Right ventricle myocardium inferior (tissue), 1 donor: Measurements from ENCODE around the gene ANKRD28. TPM values are rescaled to one million over a fixed set of nuclear protein-coding genes. Genes with fewer than 3 reads are reported as not detected.

ENCODE experiments used
- ATAC-seq: fragments of 200-7000 bp; cut with Tn5 transposase; one replicate; pipeline ENCODE4 v1.9.1; 2020; ENCODE audit warnings: mild to moderate bottlenecking, moderate library complexity
- DNase-seq: peaks from one replicate; pipeline ENCODE4 v3.0.0; 2021; ENCODE audit errors: missing footprints
- intact Hi-C: fragments of 100-400 bp; cut with DNase I; formaldehyde crosslinking; loops from one replicate; pipeline ENCODE4 v1.11.0; 2022
- total RNA-seq: library from RNA; stranded (reverse); fragmentation: NEBNext Ultra II Directional; extraction: Animal tissue kit (Norgen Biotek cat#: 25700); gene quantifications from one replicate; pipeline ENCODE4 v1.2.1, GENCODE V29; 2021
- donor health status: DM: no; HTN: yes; CAD: no; lungs with severe emphysema.

ANKRD28 gene
- total RNA-seq, 1 donor from 2014 or later, result 23.6 TPM

DNA sequence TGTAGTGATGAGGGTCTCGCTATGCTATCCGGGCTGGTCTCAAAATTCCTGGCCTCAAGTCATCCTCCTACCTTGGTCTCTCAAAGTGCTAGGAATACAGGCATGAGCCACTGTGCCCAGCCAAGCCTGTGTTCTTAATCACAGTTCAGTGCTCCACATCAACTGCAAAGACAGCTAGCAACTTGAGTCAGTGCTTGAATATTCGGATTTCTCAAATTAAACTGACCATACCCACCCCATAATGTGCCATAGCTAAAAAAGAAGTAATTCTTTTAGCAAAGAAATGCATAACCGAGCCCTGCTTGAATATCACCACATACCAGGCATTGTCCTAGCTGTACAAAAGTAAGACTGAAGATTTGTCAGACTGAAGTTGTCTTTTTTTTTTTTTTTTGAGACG is 107.0 kb downstream of the ANKRD28 start:
- ATAC-seq (no peak), DNase-seq (no peak)
- intact Hi-C loops, result no loop called here

DNA sequence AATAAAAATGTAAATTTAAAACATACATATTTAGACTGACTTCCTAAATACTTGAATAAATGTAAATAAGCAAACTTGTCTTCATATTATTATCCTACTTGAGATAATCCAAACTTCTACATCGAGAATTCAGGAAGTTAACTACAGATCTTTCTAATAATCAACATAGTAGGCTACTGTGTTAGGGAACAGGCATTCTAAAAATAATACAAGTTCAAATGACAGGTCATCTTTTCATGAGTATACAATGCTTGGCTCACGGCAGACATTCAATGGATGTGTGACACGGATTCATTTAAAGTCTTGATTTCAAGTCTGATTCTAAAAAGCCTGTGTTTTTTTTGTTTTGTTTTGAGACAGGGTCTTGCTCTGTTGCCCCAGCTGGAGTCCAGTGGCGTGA is 107.5 kb downstream of the ANKRD28 start:
- no peak for ATAC-seq
- intact Hi-C loops, result no loop called here
- DNase-seq, result no peak

DNA sequence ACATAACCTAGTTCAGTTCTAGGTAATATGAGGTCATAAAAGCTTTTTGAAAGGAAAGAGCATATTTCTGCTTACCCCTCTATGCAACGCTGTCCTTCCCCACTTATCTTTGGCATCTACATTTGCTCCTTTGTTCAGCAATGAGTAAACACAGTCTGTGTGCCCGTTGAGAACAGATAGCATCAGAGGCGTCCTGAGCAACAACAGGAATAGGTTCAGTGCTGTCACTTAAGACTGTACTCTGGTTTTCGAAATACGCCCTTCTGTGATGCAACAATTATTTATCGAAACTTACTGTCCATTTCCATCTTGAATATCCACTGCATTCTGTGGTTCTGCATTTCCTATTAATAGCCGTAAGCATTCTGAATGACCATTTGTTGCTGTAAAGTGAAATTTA is 111.9 kb downstream of the ANKRD28 start:
- intact Hi-C loops, result no loop called here
- no peak for ATAC-seq
- DNase-seq, result no peak

DNA sequence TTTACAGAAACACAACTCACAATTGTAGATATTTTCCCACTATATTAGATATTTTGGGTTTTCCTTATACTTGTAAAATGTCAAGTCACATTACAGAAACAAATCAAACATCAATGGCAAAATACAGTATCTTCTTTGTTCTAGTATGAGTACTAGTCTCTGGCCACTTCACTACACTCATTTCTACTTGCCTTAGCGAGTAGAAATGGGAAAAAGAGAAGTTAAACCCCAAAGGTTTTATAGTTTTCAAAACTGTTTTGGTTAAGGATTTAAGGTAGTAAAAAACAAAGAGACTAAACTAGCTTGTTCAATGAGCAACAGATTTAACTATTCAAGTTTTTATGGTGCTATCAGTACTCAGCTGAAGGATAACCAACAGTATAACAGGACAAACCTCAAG is 114.5 kb downstream of the ANKRD28 start:
- DNase-seq (no peak), ATAC-seq (no peak)
- intact Hi-C loops, result no loop called here

DNA sequence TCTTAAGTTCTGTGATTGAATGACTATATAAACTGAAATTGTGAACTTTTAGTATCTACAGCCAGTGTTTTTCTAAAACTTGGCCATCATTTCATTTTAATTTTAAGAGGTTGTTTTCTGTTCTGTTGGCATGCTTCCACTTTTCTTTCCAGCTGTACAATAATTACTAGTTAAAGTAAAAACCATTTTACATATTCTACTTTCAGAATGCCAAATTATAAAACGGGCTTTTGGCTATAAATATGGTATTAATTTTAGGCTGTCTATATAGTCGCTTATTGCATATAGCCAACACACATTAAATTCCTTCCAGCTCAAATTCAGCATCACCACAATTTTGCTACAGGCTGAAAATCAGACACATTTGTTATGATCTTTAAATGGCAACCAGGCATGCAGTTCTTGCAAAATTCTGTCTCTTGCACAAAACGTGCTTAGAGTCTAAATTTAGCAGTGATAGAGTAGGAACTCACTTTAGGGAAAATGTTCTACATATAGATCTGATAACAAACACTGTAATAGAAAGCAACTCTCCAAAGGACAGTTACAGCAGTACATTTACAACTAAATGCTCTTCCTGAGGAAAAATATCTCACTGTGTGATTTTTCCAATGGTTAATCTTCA is 115.1 kb downstream of the ANKRD28 start:
- DNase-seq (no peak), ATAC-seq (no peak)
- intact Hi-C loops, result no loop called here

DNA sequence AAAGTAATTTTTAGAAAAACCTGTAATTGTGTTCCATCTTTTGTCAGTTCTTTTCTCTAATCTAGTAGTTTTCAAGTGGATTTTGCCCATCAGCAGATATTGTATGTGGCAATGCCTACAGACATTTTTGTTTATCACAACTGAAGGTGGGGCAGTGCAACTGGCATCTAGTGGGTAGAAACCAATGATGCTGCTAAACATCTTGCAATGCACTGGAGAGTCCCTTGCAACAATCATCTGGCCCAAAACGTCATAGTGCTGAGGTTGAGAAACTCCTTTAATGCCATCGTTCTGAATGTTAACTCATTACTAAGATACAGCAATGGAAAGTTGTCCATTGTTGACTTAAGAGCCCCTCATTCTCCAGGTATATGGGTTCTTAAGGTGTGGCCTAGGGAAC is 116.1 kb downstream of the ANKRD28 start:
- intact Hi-C loops, result no loop called here
- DNase-seq (no peak), ATAC-seq (no peak)

GRCh38 chr3:15679306-15679705 is 118.5 kb downstream of the ANKRD28 start:
- DNase-seq (no peak), ATAC-seq (no peak)
- intact Hi-C loops, result loop anchor here (5.0 kb wide), 1 partner anchor 47 kb away; no protein-coding TSS in a partner anchor

GRCh38 chr3:15676259-15676658 is 121.5 kb downstream of the ANKRD28 start:
- ATAC-seq (no peak), DNase-seq (no peak)
- intact Hi-C loops, result loop anchor here (5.0 kb wide), 1 partner anchor 44 kb away; no protein-coding TSS in a partner anchor

DNA sequence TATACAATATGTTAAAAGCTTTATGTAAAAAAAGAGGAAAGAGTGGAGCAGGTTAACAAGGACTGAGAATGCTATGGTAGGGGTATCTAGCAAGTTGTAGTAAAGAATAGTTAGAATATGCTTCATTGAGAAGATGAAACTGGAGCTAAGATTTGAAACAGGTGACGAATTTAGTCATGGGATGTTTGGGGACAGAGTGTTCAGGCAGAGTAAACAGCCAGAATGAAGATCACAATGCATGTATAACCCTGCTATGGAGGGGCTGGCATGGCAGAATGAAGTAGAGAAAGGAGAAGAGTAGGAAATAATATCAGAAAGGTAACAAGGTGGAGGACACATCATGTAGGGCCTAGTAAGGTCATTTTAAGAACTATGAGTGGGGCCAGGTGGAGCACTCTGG is 124.2 kb downstream of the ANKRD28 start:
- ATAC-seq, result no peak
- intact Hi-C loops, result no loop called here
- no peak for DNase-seq

DNA sequence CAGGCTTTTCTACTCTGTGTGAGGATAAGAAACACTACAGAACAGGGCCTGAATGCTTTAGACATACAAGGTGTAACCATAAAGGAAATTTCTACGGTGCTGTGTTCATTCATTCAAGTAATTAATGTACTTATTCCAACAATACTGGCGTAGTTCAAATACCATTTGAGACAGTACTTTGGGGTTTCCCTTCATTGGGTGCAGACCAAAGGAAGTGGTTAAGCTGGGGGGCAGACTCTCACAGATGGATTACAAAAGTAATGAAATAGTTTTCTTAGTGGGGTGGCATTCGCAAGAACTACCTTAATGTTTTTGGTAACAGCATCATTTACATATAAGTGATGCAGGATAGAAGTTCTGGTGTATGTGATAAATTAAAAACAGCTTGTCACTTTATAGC is 130.3 kb downstream of the ANKRD28 start:
- intact Hi-C loops, result no loop called here
- ATAC-seq (no peak), DNase-seq (no peak)

DNA sequence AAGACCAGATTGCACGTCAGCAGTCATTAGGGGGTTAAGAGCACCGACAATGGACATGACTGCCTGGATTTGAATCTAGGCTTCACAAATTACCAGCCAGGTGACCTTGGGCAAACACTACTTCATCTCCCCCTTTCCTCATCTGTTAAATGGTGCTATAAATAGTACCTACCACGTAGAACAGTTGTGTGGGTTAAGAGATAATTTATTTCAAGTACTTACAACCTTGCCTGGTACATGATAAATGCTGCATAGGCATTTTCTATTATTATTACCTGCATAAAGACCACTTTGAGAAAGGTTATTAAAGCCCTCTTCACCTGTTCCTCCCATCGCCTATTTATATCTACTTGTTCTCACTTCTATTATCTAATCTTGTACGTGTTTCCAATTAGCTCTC is 131.5 kb downstream of the ANKRD28 start:
- intact Hi-C loops, result no loop called here
- DNase-seq, result no peak
- ATAC-seq, result no peak

DNA sequence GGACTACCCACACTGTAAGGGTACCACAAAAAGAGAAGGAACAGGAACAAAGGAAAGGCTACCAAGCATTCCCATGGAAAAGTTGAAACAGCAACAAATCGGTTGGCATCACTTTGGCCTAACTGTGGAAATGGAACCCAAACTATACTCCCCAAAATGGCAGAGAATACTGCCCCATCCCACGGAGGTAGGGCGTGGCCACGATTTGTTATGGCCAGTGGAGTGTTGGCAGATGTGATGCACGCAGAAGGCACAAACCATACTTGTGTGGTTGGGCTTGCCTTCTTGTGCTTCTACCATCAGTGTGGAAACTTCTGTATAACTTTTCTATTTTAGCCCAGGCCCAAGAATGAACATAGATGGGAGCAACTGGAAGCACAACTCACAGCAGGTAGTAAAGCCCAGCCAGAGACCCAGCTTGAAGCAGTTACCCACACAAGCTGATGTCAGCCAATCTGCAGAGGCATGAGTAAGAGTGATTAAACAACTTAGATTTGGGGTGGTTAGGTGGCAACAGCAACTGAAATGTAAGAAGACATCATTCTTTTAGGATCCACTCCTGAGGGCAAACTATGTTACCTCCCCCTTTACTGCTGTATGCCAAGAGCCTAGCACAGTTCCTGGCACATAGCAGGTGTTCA is 132.1 kb downstream of the ANKRD28 start:
- ATAC-seq (no peak), DNase-seq (no peak)
- intact Hi-C loops, result no loop called here

- DNase-seq (no peak), ATAC-seq (no peak)
- intact Hi-C loops, result no loop called here
These were observed 133.6 kb downstream of the ANKRD28 start for GRCh38 chr3:15664144-15664543.

GRCh38 chr3:15660055-15660935 is 137.5 kb downstream of the ANKRD28 start:
- ATAC-seq (no peak), DNase-seq (no peak)
- intact Hi-C loops, result no loop called here

- DNase-seq (no peak), ATAC-seq (no peak)
- intact Hi-C loops, result no loop called here
These were observed 138.4 kb downstream of the ANKRD28 start for GRCh38 chr3:15659254-15659975.

DNA sequence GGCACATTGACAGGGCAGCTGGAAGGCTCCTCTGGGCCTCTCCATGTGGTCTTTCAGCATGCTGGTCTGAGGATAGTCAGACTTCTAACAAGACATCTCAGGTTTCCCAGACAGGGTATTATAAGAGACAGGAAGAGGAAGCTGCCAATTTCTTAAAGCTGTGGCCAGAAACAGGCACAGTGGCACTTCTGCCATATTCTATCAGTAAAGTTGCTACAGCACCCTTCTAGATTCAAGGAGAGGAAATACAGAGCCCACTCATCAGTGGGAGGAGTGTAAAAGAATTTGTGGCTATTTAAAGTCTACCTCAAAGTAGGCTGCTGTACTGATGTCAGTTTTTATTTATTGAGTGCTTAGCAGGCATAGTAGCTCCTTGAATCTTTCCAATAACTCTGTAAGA is 140.8 kb downstream of the ANKRD28 start:
- intact Hi-C loops, result no loop called here
- ATAC-seq (no peak), DNase-seq (no peak)

- ATAC-seq (no peak), DNase-seq (no peak)
- intact Hi-C loops, result no loop called here
These were observed 141.4 kb downstream of the ANKRD28 start for GRCh38 chr3:15656342-15656741.

DNA sequence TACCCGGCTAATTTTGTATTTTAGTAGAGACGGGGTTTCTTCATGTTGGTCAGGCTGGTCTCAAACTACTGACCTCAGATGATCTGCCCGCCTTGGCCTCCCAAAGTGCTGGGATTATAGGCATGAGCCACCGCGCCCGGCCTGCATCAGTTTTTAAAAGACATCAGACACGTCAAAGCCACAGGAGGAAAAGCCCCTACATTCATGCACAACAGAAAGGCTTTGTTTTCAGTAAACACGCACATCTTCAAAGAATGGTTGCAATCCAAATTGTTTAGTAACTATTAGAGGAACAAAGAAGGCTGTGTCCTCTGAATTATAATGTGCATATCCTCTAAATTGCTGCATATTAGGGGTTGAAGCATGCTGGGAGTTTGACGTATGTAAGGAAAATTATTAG is 142.9 kb downstream of the ANKRD28 start:
- intact Hi-C loops, result no loop called here
- DNase-seq (no peak), ATAC-seq (no peak)

- no peak for ATAC-seq
- DNase-seq, result no peak
- intact Hi-C loops, result no loop called here
These were observed 143.7 kb downstream of the ANKRD28 start for GRCh38 chr3:15654127-15654526.
